Measurements from ENCODE around the gene PLSCR4.

DNA sequence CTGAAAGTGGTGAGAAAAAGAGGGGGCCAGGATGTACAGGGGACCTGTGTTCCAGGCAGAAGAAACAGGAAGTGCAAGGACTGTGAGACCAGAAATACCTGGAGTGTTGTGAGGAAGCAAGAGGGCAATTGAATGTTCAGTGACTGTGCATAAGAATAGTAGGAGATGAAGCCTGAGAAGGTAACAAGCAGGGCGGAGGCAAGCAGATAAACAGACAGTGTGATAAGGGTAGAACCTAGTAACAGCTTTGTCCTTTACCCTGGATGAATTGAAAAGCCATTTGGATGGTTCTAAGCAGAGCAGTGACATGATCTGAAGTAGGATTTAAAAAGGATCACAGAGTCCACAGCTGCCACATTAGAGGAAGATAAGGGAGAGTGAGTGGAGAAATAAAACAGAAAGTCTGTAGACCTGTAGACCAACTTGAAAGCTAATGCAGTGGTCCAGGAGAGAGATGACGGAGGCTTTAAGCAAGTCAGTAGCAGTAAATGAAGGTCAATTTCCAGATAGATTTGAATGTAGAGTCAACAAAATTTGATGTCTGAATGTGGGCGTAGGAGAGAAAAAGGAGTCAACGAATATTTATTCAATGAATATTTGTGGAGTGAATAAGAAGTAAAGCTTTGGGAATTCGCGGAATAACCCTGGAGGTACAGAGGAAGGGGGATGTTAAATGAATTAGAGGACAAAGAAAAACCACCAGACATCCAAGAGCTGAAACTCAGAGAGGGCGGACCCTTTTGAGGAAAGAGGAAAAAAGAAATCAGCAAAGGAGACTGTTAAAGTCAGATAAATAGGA lies 85.7 kb downstream of the PLSCR4 start:
- no peak for TF ChIP-seq POLR2A (IDR thresholded peaks at IDR 0.05)
- TF ChIP-seq, protein P1, sequence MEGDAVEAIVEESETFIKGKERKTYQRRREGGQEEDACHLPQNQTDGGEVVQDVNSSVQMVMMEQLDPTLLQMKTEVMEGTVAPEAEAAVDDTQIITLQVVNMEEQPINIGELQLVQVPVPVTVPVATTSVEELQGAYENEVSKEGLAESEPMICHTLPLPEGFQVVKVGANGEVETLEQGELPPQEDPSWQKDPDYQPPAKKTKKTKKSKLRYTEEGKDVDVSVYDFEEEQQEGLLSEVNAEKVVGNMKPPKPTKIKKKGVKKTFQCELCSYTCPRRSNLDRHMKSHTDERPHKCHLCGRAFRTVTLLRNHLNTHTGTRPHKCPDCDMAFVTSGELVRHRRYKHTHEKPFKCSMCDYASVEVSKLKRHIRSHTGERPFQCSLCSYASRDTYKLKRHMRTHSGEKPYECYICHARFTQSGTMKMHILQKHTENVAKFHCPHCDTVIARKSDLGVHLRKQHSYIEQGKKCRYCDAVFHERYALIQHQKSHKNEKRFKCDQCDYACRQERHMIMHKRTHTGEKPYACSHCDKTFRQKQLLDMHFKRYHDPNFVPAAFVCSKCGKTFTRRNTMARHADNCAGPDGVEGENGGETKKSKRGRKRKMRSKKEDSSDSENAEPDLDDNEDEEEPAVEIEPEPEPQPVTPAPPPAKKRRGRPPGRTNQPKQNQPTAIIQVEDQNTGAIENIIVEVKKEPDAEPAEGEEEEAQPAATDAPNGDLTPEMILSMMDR (IDR thresholded peaks at IDR 0.05) = no peak
